Measurements from ENCODE around the gene GABRR3.

Gene GABRR3

GRCh38 chr3:98034036-98034435, 1.1 kb downstream of the GABRR3 start:
- TF ChIP-seq CTCF (IDR thresholded peaks at IDR 0.05; ENCODE audit: low read depth, low read length) = no peak
- no peak overlapping the region for H3K4me3 ChIP-seq (ENCODE audit: low read depth, low read length)

GRCh38 chr3:98032904-98033303, 2.2 kb downstream of the GABRR3 start:
- no peak overlapping the region for H3K4me3 ChIP-seq (ENCODE audit: low read depth, low read length)
- TF ChIP-seq CTCF (IDR thresholded peaks at IDR 0.05; ENCODE audit: low read depth, low read length) = no peak

- TF ChIP-seq CTCF (IDR thresholded peaks at IDR 0.05; ENCODE audit: low read depth, low read length) = no peak
- no peak overlapping the region for H3K4me3 ChIP-seq (ENCODE audit: low read depth, low read length)
Measured at GRCh38 chr3:98032265-98032664, 2.9 kb downstream of the GABRR3 start.

GRCh38 chr3:98029083-98029482, 6.0 kb downstream of the GABRR3 start:
- no peak overlapping the region for H3K4me3 ChIP-seq (ENCODE audit: low read depth, low read length)
- TF ChIP-seq CTCF (IDR thresholded peaks at IDR 0.05; ENCODE audit: low read depth, low read length) = no peak

GRCh38 chr3:98027085-98027446, 8.0 kb downstream of the GABRR3 start:
- TF ChIP-seq CTCF (IDR thresholded peaks at IDR 0.05; ENCODE audit: low read depth, low read length) = no peak
- H3K4me3 ChIP-seq (ENCODE audit: low read depth, low read length) = no peak overlapping the region

- no peak overlapping the region for H3K4me3 ChIP-seq (ENCODE audit: low read depth, low read length)
- TF ChIP-seq CTCF (IDR thresholded peaks at IDR 0.05; ENCODE audit: low read depth, low read length) = no peak
Measured at GRCh38 chr3:98026425-98027084, 8.6 kb downstream of the GABRR3 start.

- H3K4me3 ChIP-seq (ENCODE audit: low read depth, low read length) = no peak overlapping the region
- no peak for TF ChIP-seq CTCF (IDR thresholded peaks at IDR 0.05; ENCODE audit: low read depth, low read length)
Measured at GRCh38 chr3:98025392-98025945, 9.6 kb downstream of the GABRR3 start.
